Ovary (tissue), 9 donors: ENCODE measurements around the gene ALK. TPM values are rescaled to one million over a fixed set of nuclear protein-coding genes. Genes with fewer than 3 reads are reported as not detected.

Experiments
- DNase-seq, 5 donors: peaks; one replicate each; pipeline ENCODE4 v3.0.0-alpha.2; 2019 to 2020
- H3K27ac ChIP-seq, 2 donors: fragments of 200-600 bp; one replicate each; pipeline versions ENCODE4 v1.5.1 to v1.8.0; 2019 to 2022
- H3K27me3 ChIP-seq: fragments of 200-600 bp; one replicate; pipeline ENCODE4 v1.8.0; 2022
- H3K36me3 ChIP-seq: fragments of 200-600 bp; sonication (generic); one replicate; pipeline ENCODE4 v1.5.1; 2019
- H3K4me1 ChIP-seq: one replicate; pipeline ENCODE4 v1.8.1; 2013; ENCODE audit warnings: mild to moderate bottlenecking, moderate library complexity; ENCODE audit not compliant: insufficient read depth
- H3K4me3 ChIP-seq: fragments of 200-600 bp; sonication (generic); one replicate; pipeline ENCODE4 v1.5.1; 2017
- H3K9me3 ChIP-seq, 2 donors: fragments of 200-600 bp in 1 of 2; sonication (generic) in 1 of 2; one replicate each; pipeline versions ENCODE4 v1.5.1 to v1.8.1; 2013 to 2019; ENCODE audit warnings: mild to moderate bottlenecking in 1 of 2, moderate library complexity in 1 of 2
- CTCF ChIP-seq, 3 donors: fragments of 450-650 bp in 2 of 3; fragments of 200-600 bp in 1 of 3; IDR thresholded peaks; one replicate each; pipeline versions ENCODE4 v1.5.1 to v1.8.0; 2016 to 2022; ENCODE audit warnings: antibody characterized with exemption in 3 of 3, mild to moderate bottlenecking in 1 of 3
- EP300 ChIP-seq: sonication (generic); formaldehyde crosslinking; IDR thresholded peaks from one replicate; pipeline ENCODE4 v1.6.1; 2017; ENCODE audit warnings: antibody characterized with exemption
- POLR2A ChIP-seq: fragments of 450-650 bp; IDR thresholded peaks from one replicate; pipeline ENCODE4 v1.6.1; 2017; ENCODE audit warnings: antibody characterized with exemption, mild to moderate bottlenecking, moderate library complexity
- WGBS, 3 donors: extraction: QIAGEN DNeasy Blood & Tissue Kit in 1 of 3; methylation state at CpG; one replicate each; pipeline versions ENCODE4 v1.1.5 to v1.1.7; 2013 to 2017; 5-methylcytosine and 5-hydroxymethylcytosine counted together
- intact Hi-C, 4 donors: fragments of 100-400 bp; cut with DNase I; formaldehyde crosslinking; loops; one replicate each; pipeline versions ENCODE4 v1.11.0 to v1.15.1; 2022 to 2023
- polyA plus RNA-seq, 2 donors: library from polyadenylated mRNA; stranded (reverse); fragments of 200-250 nt in 1 of 2; fragments of 350-450 nt in 1 of 2; fragmentation: Illumina TruSeq in 1 of 2; extraction: RNeasy Lipid Tissue Mini Kit (QIAGEN cat#74804) in 1 of 2; gene quantifications; one replicate each; pipeline ENCODE4 v1.2.3, GENCODE V29; 2013 to 2014
- total RNA-seq, 7 donors: library from RNA; depleted of rRNA in 2 of 7; stranded (reverse); fragments of >200 nt in 2 of 7; fragmentation: NEBNext Ultra II Directional in 3 of 7; extraction: Animal tissue kit (Norgen Biotek cat#: 25700) in 3 of 7; gene quantifications; one replicate each; pipeline versions ENCODE4 v1.1.0 to v1.2.4, GENCODE V29; 2016 to 2023
- donor health status: DM: no; HTN: no; CAD: no; lungs with moderate emphysema.
- donor health status: DM: no; HTN: no; CAD: no.
- donor health status: Bipolar disorder and iron deficiency.
- donor health status: DM: yes; HTN: yes; CAD: no.
- donor health status: DM: no; HTN: no; CAD: no.
- donor health status: DM: yes; HTN: yes; CAD: no.

The ALK gene
- total and polyA plus RNA-seq, 9 donors: 0.05 to 1.7 (median 0.23) TPM; not detected in 1

DNA sequence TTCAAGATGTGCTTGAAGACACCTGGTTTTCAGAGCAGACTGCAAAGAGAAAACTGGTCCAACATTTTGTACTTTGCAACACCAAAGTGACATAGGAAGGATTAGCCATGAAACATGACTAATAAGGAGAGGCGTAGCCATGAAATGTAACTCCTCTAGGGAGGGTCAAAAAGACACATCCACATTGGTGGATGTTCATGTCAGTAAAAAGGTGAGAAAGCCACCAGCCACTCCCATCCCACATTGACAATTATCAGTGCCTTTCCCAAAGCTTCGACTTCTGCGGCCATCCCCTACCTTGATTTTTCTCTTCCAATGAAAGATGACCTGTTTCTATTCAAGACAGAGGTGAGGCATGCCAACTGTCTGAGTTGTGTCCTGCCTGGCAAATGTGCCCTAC is 223.2 kb downstream of the ALK start:
- intact Hi-C loops: no loop called here
- no peak overlapping the region for H3K27ac ChIP-seq
- no peaks in the 10 kb centered on the region for H3K36me3 ChIP-seq
- no peaks in the 10 kb centered on the region for H3K27me3 ChIP-seq
- WGBS, 3 donors: 86 to 90% (median 90%) methylated on average over 3 of the region's 3 CpGs
- H3K4me1 ChIP-seq: no peaks in the 10 kb centered on the region
- H3K4me3 ChIP-seq: no peak overlapping the region
- no peaks in the 10 kb centered on the region for H3K9me3 ChIP-seq
- no peak for DNase-seq
- no peak for TF ChIP-seq CTCF (IDR thresholded peaks at IDR 0.05)

DNA sequence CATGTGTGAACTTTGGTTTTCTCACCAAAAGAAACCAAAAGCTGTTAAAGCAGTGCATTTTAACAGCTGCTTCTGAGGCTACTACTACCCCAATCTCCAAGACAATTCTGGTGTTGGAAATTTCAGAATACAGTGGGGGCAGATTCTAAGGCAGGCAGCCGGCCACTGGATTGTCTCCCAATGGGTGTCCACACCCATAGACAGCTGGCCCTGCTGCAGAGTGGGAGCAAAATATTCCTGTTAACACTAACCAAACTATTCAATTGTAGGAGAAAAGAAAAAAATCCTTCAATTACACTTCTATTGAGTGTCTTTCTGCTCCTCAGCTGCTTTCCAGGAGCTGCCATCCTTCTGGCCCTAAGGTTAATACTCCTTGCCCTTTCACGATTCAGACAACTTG is 223.7 kb downstream of the ALK start:
- WGBS, 3 donors: 39 to 51% (median 46%) methylated on average over 2 of the region's 2 CpGs
- TF ChIP-seq CTCF (IDR thresholded peaks at IDR 0.05) (no peak), EP300 (no peak), POLR2A (no peak)
- DNase-seq: no peak
- Histone ChIP-seq H3K9me3 (no peaks in the 10 kb centered on the region), H3K27me3 (no peaks in the 10 kb centered on the region), H3K4me3 (no peak overlapping the region), H3K4me1 (no peaks in the 10 kb centered on the region), H3K36me3 (no peaks in the 10 kb centered on the region), H3K27ac (no peak overlapping the region)
- intact Hi-C loops: no loop called here

DNA sequence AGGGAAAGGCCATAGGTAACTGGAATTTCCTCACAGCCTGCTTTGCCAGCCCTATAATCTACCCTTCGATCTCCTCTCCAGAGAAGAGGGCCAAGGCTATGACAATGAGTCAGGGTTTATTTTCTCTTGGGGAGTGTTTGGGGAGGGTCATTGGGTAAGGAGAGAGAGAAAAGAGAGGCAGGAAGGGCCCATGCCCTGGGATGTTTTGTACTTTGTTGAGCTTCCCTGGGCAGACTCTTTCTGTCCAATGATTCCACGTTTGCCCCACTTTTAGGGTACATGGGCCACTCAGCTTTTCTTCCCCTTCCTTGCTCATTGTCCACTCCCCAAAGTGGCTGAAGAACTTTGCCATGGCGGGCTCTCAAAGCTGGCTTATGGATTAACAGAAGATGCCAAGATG is 224.2 kb downstream of the ALK start:
- Histone ChIP-seq H3K36me3 (no peaks in the 10 kb centered on the region), H3K27ac (no peak overlapping the region), H3K4me3 (no peak overlapping the region), H3K27me3 (no peaks in the 10 kb centered on the region), H3K4me1 (no peaks in the 10 kb centered on the region), H3K9me3 (no peaks in the 10 kb centered on the region)
- TF ChIP-seq EP300 (no peak), CTCF (IDR thresholded peaks at IDR 0.05) (no peak), POLR2A (no peak)
- no peak for DNase-seq
- 68 to 82% (median 79%) methylated on average over 3 of the region's 3 CpGs for WGBS, 3 donors
- intact Hi-C loops: no loop called here

- intact Hi-C loops: no loop called here
- H3K4me3 ChIP-seq: no peak overlapping the region
- WGBS, 3 donors: 85 to 91% (median 90%) methylated on average over 5 of the region's 5 CpGs
- no peaks in the 10 kb centered on the region for H3K27me3 ChIP-seq
- H3K36me3 ChIP-seq: no peaks in the 10 kb centered on the region
- no peaks in the 10 kb centered on the region for H3K9me3 ChIP-seq
- H3K4me1 ChIP-seq: no peaks in the 10 kb centered on the region
- H3K27ac ChIP-seq: no peak overlapping the region
- no peak for DNase-seq
- TF ChIP-seq EP300 (no peak), POLR2A (no peak), CTCF (IDR thresholded peaks at IDR 0.05) (no peak)
Measured at GRCh38 chr2:29694741-29695140, 226.6 kb downstream of the ALK start.
